GM21737 (cell line): Measurements from ENCODE around the gene CPS1.

Experiments
- ATAC-seq: cut with Tn5 transposase; IDR thresholded peaks from one replicate; pipeline ENCODE4 v1.9.1; 2021; ENCODE audit warnings: mild to moderate bottlenecking, moderate library complexity; ENCODE audit not compliant: unreplicated experiment

CPS1 gene

DNA sequence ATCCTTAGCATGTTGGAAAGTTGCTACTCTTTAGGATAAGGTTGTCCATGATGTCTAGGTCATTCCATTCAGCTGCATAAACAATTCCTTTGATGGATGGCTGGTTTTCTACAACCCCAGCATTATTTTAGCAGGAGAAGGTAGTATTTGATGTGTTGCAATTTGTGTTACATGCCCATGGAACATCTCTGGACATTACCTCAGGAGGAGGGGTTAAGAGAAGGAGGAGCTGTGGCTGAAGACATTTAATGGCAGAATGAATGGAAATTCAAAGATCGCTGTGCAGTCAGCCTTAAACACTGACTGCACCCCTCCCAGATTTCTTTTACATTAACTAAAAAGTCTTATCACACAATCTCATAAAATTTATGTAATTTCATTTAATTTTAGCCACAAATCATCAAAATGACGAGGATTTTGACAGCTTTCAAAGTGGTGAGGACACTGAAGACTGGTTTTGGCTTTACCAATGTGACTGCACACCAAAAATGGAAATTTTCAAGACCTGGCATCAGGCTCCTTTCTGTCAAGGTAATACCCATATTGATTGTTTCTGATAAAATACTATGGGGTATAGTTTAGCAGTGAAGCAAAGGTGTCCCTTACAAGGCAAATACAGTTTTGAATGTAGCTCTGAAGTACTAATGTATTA is at the start of gene CPS1:
CPS1 (plus strand) TSS at position 271 of the 652 bp plus-strand sequence; CDS start at position 406, 135 bp downstream.
- ATAC-seq = no peak

DNA sequence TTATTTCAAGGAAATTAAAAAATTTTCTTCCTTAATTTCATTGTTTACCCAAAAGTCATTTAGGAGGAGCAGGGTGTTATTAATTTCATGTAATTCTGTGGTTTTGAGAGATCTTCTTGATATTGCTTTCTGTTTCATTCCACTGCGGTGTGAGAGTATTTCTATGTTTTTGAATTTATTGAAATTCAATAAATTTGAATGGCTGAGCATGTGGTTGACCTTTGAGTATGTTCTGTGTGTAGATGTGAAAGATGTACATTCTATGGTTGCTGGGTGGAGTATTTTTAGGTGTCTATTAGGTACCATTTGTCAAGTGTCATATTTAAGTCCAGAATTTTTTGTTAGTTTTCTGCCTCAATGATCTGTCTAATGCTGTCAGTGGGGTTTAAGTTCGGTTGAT is 40.5 kb upstream of the CPS1 start:
- no peak for ATAC-seq

DNA sequence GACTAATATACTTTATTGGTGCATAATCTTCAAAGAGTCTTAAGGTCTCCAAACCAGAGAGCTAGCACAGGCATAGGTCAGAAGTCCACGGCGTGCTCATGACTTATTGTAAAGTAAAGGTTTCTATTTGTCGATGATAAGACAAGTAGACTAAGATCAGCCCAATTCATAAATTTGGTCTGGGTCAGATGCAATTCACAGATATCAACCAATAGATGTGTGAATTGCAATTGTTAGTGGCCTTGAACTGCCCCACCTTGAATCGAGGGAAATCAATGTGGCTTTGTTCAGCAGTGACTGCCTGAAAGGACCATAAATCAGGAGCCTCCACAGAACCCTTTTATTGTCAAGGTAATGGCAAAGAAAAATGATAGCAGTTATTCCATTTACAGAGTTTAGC is 39.1 kb upstream of the CPS1 start:
- ATAC-seq = no peak

DNA sequence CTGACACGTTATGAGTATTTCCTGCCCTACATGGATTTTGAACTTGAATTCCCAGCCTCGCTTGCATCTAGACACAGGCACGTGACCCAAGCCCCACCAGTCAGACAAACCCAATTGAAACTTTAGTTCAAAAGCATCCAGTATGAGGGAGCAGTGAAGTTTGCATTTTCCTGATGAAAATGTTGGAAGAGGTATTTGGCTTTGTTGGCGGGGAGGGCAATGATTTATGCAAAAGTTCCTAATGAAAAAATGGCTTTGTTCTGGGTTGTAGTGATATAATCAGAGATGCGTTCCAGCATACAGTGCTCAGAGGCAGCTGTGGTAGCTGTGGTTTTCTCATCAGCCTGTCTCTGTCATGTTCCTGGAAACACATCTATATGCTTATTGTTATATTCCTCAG is 36.8 kb upstream of the CPS1 start:
- no peak for ATAC-seq

DNA sequence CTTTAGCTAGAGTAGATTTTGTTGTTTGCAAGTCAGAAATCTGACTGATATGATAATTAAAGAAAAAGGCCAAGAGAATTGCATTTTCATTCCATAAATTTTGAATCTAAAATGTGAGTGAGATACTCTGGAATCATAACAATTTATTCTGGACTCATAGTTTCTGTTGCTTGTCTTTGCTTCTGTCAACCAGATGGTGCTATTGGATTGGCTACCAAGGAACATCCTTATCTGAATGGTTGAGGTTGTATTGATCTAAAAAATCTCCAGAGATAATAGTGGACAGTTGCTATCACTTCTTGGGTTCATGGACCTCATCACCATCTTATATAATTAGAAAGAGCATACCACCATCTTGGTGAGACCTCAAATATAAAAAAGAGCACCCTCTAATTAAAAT is 34.0 kb upstream of the CPS1 start:
- no peak for ATAC-seq

DNA sequence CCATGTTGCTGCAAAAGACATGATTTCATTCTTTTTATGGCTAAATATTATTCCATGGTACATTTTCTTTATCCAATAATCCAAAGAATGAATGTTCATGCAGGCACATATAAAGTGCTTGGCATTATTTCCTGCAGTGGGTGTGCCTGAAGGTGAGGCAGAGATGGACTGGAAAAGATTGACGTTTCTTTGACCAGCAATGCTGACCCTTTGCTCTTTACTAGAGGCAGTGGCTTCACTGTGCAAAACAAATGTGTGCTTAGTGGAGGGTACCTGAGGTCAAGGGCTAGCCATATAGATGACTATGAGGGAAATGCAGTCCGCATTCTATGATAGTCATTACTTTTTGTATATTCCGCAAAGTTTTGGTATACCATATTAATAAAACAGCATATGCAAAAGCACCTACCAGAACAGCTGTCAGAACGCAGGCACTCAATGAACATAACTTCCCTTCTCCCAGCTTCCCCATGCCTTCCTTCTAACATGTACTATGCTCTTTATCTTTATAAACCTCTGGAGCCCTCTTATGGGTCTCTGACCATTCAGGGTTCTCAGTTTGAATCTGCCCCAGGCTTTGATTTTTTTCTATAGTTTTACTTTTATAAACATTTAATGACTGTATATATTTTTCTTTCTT is 32.6 kb upstream of the CPS1 start:
- ATAC-seq = no peak

DNA sequence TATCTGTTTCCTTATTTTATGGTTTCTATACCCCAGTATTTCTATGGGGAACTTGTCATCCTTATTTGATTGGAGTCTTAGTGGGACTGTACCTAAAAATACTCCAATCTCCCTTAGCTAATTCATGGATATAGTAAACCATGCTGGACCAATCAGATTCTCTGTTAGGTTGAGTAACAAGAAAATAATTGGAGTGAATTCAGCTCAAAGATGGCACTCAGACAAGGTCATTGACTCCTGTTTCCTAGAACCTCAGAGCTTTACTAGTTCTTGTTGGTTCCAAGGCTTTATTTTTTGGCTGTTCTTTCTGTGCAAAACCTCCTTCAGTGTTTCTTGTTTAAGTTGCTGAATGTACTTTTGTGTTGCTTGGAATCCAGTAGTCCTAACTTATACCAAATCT is 31.9 kb upstream of the CPS1 start:
- no peak for ATAC-seq

DNA sequence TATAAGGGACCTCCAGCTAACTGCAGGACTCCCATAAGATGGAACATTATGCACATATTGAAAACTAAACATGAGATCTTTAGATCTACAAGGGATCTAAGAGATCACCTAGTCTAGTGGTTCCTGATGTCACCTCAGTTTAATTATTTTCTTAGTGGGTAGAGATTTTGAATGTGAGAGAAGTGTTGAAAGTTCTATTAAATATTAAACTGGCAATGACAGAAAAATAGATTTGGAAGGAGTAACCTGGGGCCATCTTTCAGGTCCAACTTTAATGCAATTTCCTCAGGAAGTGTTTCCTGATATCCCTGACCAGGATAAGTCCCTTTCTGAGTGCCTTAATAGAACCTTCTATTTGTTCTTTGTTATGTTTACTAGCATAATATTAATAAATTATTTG is 29.1 kb upstream of the CPS1 start:
- peak; percentile 71 for ATAC-seq

DNA sequence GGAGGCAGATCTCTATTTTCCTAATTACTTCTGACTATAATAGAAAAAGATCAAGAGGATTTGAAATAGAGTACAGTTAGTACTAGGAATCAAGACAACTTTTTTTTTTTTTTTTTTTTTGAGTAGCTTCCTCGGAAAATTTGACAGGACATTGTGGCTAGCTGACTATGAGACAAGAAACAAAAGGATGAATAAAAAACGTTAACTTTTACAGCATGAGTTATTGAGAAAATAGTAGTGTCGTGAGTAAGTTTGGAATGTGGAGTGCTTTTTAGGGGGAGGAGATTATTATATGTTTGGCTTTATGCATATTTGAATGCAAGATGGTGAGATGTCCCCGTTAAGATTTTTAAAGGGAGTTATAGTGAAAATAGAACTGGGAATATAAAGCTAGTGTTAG is 27.7 kb upstream of the CPS1 start:
- ATAC-seq = no peak

DNA sequence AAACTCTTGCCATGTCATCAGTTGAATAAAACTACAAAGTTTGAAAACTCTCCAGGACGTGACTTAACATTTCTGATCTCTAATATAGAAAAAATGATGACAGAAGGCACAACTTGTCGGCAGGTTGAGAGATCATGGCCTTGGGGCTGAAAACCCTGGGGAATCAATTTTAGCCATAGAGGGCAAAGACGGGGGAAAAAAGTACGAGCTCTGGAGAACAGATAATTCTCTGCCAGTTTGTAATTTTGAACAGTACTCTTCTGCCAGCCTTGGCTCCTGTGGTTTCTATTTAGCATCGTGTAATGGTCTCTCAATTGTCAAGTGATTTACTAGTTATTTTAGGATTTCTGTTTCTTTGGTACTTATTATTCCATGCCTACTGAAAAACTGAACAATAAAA is 25.3 kb upstream of the CPS1 start:
- no peak for ATAC-seq

DNA sequence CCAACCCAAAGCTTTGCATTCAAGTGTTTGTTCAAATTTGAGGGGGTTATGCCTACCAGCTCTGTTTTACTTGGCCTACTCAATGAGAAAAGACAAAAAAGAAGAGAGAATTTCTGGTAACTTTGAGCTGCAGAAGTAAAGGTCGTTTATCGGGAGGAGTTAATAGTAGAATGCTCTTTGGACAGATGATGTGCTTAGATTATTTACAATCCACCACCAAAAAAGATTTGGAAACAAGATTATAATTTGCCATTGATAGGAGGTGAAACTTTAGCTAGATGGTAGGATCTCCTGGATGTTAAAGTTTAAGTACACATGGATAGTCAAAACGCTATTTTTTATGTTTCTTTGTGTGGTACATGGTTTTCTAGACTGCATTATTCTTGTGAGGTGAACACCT is 24.9 kb upstream of the CPS1 start:
- no peak for ATAC-seq

DNA sequence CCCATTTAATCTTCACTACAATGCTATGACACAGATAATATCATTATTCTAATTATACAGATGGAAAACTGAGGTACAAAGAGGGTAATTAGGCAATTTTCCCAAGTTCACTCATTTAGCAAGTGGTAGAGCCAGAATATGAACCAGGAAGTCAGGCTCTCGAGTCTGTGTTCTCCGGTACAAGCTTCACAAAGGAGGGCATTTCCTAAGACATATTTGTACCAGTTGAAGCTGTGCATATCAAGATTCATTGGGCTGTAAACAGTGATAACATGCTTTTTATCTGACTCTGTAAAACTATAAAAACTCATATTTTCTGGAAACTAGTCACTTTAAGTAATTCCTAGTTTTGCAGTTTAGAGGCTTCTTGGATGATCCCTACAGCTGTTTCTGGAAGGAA is 23.0 kb upstream of the CPS1 start:
- no peak for ATAC-seq

DNA sequence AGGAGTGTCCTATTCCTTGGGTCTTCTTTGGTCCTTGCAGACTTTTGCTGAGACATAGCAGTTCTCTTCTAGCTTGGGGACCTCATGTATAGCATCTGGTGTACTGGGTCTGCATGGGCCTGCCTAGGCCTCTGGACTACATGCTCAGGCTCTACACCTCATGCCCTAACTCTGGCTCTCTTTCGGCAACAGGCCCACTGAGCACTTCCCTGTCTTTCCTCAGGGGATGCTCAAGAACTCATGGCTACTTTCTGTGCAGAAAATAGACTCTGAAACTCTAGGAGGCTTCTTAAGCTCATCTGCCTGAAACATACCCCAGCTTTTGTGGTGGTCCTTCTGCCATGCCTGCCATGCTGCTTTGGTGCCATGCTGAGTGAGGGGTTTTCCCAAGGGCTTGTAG is 21.5 kb upstream of the CPS1 start:
- ATAC-seq = no peak

DNA sequence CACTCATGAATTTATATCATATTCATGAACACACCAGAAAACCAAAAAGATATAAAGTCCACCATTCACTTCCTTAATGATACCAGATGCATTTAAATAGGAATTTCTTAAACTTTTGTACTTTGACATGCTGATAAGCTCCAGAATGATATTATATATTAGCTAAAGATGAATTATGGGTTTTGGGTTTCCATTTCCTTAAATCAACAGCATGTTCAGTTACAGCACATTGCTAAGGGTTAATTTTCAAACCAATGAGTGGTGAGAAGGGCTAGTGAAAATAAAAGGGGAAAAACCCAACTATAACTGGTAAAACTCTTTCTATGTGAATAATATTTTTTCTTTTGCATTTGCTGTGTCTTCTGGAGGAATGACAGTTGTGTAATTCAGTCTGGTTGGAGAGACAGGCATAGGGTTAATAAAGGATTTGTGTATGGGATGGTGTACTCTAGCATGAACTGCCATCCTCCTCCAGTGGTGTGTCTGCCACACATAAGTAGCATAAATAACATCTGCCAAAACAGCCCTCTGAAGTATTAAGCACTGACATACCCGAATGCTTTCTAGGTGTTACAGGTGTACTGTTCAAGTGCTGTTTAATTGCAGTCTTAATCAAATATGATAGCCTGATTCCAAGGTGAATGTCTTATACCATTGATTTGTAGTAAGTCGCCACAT is 19.3 kb upstream of the CPS1 start:
- peak; percentile 68 for ATAC-seq

DNA sequence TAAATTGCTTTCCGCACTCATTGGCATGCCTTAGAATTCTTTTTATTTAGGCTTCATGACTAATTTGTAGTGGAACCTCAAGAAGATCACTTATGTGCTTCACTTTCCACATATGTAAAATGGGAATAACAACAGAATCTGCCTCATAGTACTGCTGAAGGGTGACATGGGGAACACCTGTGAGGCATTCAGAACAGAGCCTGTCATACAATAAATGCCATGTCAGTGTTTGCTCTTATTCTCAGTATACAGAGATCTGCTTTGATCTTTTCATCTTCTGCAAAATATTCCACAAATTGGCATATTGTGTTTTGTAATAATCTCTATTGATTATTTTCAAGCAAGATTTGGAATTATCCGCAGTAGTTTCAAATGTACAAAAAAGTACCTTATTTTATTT is 17.4 kb upstream of the CPS1 start:
- ATAC-seq = no peak

DNA sequence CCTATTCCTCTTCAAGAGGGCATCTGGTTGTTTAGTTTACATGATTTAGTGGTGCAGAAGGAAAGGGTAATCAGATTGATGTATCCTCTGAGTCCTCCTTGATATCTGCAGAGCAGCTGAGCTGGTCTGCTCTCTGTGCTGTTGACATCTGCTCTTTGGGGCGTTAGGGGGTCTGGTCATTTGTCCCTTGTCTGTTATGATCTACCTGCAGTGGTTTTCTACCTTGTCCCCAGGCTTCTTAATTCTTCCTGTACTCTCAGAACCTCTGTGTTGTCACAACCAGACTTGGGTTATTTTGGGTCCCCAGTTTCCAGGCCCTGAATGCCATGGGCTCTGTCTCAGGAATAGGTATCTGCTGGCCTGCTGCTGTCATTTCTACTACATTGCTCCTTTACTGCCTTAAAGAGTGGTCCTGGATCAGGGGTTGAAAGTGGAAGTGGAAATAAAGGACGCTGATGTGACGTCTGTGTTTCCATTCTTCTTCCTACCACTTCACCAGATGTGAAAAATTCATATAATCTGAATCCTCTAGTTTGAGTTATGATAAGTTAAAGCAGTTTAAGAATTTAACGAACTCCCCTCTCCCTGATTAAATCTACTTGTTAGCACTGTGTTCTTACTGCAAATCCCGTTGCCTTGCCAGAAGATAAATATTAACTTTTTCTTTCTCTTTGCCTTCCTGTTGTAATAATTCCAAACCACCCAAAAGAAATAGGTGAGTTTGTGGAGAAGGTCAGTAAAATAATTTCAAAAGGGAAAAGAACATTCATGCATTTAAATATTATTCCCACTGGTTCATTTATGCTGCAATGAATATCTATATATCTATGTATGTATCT is 16.6 kb upstream of the CPS1 start:
- ATAC-seq = no peak

DNA sequence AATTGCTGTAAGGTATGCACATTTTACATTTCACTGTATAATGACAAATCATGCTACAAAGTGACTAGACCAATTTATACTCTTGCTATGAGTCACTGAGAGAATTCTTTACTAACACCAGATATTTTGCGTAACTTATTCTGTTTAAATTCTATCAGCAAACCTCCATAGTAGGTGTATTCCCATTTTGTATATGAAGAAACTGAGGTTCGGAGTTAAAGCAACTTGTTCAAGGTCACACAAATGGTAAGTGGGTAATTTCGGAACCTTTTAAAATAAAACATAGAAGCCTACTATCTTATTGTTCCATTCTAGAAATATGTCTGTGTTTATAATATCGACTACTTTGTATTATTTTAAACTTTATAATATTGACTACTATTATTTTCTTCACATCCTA is 15.9 kb upstream of the CPS1 start:
- no peak for ATAC-seq

DNA sequence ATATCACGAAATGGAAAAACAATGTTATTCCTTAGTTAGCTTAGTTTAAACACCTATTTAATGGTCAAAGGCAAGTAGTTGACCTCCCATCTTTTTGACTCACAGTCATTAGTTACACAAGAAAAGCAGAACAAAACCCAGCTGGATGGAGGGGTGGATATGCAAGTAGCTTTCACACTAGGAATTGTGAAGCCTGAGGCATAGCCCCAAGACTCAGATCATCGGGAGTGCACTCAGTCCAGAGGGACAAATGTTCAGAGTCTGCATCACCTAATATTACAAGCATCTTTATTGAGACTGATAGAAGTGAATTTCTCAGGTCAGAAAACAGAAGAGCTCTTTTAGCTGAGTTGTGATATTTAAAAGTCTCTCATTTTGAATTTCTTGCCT is 15.5 kb upstream of the CPS1 start:
- ATAC-seq = no peak

DNA sequence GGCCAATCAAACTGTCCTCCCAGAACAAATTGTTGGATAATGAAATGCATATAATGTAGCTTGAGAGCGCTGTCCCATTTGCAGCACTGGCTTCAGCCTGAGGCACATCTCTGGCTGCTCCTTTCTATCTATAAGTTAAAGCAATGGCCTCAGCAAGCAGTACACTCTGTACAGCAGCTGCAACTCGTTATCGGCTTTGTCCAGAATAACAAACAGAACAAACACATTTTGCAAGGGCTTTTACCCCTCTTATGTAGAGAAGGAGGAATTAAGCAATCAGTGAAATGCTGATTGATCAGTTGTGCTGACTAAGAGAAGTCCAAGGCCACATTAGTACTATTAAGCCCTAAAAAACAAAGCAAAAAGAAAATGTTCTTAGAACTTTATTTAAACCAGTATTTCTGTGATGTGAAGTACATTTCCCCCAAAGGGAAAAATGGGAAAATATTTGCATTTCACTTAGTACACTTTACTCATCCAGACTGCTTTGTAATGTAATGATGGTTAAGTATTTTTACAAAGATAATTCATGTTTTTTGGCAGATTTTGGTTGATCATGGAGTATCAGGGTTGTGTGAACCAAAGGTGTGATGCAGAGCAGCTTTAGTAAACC is 15.0 kb upstream of the CPS1 start:
- no peak for ATAC-seq

DNA sequence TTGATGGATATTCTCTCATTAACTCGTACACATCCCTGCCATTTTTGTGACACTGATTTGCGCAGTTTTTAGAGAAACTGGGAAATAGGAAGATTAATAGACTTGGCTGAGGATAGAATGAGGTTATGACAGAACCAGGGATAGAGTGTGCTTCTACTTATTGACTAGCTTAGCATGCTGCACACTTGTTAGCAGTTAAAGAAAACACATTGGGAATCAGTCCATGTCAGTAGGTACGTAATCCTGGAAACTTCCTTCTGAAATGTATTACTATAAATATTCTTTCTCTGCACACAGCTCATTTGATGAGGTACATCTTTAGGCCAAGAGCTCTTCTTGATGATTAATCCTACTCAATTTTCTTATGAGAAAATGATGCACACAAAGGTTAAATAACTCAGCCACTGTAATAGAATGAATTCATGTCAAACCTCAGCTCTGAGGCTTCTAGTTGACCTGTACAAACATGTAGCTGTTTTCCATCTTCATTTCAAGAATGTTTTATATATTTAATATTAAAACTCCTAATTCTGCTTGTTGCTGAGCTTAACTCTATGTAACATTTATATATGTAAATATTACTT is 12.3 kb upstream of the CPS1 start:
- ATAC-seq = no peak

DNA sequence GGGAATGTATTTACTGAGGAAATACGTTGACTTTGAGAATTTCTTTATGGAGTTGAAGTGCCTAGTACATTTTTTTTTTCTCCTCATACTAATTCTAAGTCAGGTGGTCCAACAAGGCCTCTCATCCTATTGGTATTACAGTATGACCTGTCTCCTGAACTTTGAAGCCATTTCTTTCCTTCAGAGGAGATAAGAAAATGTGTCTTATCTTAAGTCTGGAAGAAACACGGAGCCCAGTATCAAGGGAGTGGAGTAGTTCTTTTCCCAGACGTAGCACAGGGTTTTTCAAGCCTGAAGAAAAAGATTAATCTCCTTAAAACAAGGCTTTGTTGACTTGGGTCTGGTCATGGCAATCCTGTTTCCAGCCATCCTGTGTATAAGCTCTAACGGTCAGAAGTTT is 11.6 kb upstream of the CPS1 start:
- ATAC-seq = no peak
